Measurements from ENCODE around the gene RNF114. TPM values are rescaled to one million over a fixed set of nuclear protein-coding genes. Genes with fewer than 3 reads are reported as not detected.

The RNF114 gene
- total and polyA plus RNA-seq, 7 donors: 30.8 to 104 (median 79.7) TPM

DNA sequence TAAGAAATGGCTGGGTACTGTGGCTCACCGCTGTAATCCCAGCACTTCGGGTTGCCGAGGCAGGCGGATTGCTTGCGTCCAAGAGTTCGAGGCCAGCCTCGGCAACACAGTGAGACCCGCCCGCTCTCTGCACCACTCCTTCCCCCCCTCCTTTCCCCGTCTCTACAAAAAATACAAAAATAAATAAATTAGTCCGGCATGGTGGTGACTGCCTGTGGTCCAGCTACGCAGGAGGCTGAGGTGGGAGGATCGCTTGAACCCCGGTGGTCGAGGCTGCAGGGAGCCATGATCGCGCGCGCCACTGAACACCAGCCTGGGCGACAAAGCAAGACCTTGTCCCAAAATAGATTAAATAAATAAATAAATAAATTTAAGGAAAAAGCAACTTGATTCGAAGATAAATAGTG lies 448 bp upstream of the RNF114 start:
- no peak for DNase-seq
- peaks cover 0 to 24% of the 10 kb centered on the region in 2 donors for H3K36me3 ChIP-seq (ENCODE audit: insufficient read depth in 1 of 2, low read depth in 1 of 2)
- intact Hi-C loops (cut with DNase I): no loop called here
- no peaks in the 10 kb centered on the region for H3K9me3 ChIP-seq
- no peaks in the 10 kb centered on the region for H3K27me3 ChIP-seq (ENCODE audit: insufficient read depth in 3 of 3, low read length in 2 of 3)
- WGBS, 3 donors: 17 to 38% (median 23%) methylated on average over 21 of the region's 21 CpGs
- H3K4me3 ChIP-seq: peak overlapping the region; percentile 94
- peak overlapping the region; percentile 99 for H3K27ac ChIP-seq
- TF ChIP-seq, protein P1, sequence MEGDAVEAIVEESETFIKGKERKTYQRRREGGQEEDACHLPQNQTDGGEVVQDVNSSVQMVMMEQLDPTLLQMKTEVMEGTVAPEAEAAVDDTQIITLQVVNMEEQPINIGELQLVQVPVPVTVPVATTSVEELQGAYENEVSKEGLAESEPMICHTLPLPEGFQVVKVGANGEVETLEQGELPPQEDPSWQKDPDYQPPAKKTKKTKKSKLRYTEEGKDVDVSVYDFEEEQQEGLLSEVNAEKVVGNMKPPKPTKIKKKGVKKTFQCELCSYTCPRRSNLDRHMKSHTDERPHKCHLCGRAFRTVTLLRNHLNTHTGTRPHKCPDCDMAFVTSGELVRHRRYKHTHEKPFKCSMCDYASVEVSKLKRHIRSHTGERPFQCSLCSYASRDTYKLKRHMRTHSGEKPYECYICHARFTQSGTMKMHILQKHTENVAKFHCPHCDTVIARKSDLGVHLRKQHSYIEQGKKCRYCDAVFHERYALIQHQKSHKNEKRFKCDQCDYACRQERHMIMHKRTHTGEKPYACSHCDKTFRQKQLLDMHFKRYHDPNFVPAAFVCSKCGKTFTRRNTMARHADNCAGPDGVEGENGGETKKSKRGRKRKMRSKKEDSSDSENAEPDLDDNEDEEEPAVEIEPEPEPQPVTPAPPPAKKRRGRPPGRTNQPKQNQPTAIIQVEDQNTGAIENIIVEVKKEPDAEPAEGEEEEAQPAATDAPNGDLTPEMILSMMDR (IDR thresholded peaks at IDR 0.05): no peak
- peaks cover 40% of the 10 kb centered on the region for H3K4me1 ChIP-seq
- ATAC-seq: peak; percentile 20 to 41 (median 30)

- intact Hi-C loops (cut with DNase I): no loop called here
- no peaks in the 10 kb centered on the region for H3K27me3 ChIP-seq (ENCODE audit: insufficient read depth in 3 of 3, low read length in 2 of 3)
- WGBS, 3 donors: 8 to 15% (median 9%) methylated on average over 12 of the region's 12 CpGs
- H3K36me3 ChIP-seq (ENCODE audit: insufficient read depth in 1 of 2, low read depth in 1 of 2): peaks cover 5 to 39% of the 10 kb centered on the region in 2 donors
- no peaks in the 10 kb centered on the region for H3K9me3 ChIP-seq
- TF ChIP-seq, protein P1 (IDR thresholded peaks at IDR 0.05): no peak
- H3K4me1 ChIP-seq: peaks cover 54% of the 10 kb centered on the region
- peak overlapping the region; percentile 94 for H3K4me3 ChIP-seq
- H3K27ac ChIP-seq: peak overlapping the region; percentile 99
- ATAC-seq (peak in 3 of 4 donors; percentile 14 to 16 (median 14)), DNase-seq (no peak)
Observed at GRCh38 chr20:49937027-49937929, 1.1 kb downstream of the RNF114 start.

- Histone ChIP-seq H3K27me3 (ENCODE audit: insufficient read depth in 3 of 3, low read length in 2 of 3) (no peaks in the 10 kb centered on the region), H3K4me1 (peaks cover 57% of the 10 kb centered on the region), H3K9me3 (no peaks in the 10 kb centered on the region), H3K27ac (peak overlapping the region; percentile 99), H3K36me3 (ENCODE audit: insufficient read depth in 1 of 2, low read depth in 1 of 2) (peaks cover 6 to 51% of the 10 kb centered on the region in 2 donors), H3K4me3 (peak overlapping the region; percentile 94)
- DNase-seq (peak; percentile 60 to 72), ATAC-seq (no peak)
- TF ChIP-seq, protein P1 (IDR thresholded peaks at IDR 0.05): no peak
- intact Hi-C loops (cut with DNase I): no loop called here
- 37 to 42% (median 41%) methylated on average over 12 of the region's 12 CpGs for WGBS, 3 donors
Observed at GRCh38 chr20:49938173-49939163, 2.3 kb downstream of the RNF114 start.

DNA sequence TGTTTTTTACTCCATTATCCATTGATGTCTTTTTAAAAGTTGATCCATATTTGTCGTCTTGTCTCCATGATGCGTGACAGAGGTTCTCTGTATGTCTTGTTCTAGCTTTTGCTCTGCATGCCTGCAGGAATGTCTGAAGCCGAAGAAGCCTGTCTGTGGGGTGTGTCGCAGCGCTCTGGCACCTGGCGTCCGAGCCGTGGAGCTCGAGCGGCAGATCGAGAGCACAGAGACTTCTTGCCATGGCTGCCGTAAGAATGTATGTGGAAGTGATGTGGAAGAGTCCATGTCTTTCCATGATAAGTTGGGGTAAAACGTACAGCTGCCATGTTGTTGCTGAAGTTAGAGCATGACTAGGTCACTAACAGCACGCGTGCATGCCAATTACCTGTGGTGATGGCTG lies 5.3 kb downstream of the RNF114 start:
- intact Hi-C loops (cut with DNase I): no loop called here
- Histone ChIP-seq H3K9me3 (no peaks in the 10 kb centered on the region), H3K27ac (no peak overlapping the region), H3K4me1 (peaks cover 63% of the 10 kb centered on the region), H3K4me3 (peak overlapping the region; percentile 1), H3K36me3 (ENCODE audit: insufficient read depth in 1 of 2, low read depth in 1 of 2) (peaks cover 11 to 79% of the 10 kb centered on the region in 2 donors), H3K27me3 (ENCODE audit: insufficient read depth in 3 of 3, low read length in 2 of 3) (no peaks in the 10 kb centered on the region)
- DNase-seq: no peak
- TF ChIP-seq, protein P1 (IDR thresholded peaks at IDR 0.05): no peak
- ATAC-seq: no peak
- WGBS, 3 donors: 86 to 94% (median 89%) methylated on average over 15 of the region's 15 CpGs

All from psoas muscle (tissue), 8 donors.